ENCODE data around the gene SULT2B1.
A peak's percentile ranks its signal among the peaks of the same experiment; 100 is the strongest.

Gene SULT2B1

DNA sequence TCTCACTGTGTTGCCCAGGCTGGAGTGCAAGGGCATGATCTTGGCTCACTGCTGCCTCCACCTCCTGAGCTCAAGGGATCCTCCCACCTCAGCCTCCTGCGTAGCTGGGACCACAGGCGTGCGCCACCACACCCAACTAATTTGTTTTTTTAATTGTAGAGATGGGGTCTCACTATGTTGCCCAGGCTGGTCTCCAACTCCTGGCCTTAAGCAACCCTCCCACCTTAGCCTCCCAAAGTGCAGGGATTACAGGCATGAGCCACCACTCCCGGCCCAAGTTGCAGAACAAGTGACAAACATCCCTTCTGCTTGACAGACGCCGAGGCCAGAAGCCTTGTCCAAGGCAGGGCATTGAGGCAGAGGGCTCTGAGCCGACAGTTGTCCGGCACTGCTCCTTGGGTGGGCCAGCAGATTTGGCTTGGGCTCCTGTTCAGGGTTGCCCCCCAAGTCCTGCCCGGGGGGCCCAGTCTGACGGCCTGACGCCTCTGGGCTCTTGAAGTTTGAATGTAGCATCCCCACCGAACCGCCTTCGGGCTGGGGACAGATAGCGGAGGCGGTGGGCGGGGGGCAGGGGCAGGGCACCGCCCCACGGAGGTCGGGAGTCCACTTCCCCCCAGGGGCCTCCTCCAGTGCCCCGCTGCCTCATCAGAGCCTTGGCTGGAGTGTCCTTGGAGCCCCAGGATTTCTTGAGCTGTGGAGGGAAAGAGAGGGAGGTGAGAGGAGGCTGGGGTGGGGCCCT lies 48.9 kb downstream of the SULT2B1 start:
- peak; percentile 8 for DNase-seq (ENCODE audit: low spot score)

DNA sequence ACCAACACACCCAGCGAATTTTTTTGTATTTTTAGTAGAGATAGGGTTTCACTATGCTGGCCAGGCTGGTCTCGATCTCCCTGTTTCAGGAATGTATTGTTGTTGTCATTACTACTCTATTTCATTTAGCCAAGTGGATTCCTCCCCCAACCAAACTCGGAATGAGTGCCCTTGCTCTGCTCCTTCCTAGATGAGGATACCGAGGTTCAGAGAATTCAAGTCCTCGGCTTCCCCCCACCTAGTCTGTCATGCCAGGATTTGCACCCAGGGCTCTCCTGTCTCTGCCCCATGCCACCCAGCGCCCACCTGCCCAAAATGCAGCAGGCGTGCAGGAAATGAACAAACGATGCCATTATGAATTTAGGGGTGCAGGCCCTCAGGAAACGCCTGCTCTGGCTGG lies 51.0 kb downstream of the SULT2B1 start:
- no peak for DNase-seq (ENCODE audit: low spot score)

DNA sequence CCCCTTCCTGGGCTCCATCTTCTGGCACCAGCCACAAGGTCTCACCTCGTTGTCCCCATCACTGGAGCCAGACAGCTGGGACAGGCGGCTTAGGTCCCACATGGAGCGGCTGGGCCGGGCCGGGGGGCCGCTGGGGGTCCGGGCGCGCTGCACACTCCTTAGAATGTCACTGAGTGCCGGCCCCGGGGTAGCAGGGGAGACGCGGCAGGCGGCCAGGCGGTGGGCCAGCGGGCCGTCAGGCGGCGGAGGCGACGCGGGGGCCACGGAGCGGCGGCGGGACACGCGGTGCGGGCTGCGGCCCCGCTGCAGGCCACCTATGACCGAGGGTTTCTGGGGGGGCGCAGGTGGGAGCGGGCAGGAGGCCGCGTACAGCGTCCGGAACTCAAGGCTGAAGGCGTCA lies 51.5 kb downstream of the SULT2B1 start:
- DNase-seq (ENCODE audit: low spot score), result no peak

DNA sequence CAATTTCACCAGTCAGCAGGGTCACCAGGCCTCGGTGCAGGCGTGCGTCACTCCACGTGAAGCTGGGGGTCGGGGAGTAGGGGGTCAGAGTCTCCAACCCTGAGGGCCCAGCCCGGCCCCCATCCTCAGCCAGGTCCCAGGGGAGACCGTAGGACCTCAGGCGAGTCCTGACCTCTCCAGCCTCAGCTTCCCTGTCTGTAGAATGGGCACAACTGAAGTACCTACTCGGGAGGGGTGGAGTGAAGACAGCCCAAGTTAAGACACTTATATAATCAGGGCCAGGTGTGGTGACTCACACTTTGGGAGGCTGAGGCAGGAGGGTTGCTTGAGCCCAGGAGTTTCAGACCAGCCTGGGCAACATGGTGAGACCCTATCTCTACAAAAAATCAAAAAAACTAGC lies 51.9 kb downstream of the SULT2B1 start:
- DNase-seq (ENCODE audit: low spot score), result no peak

DNA sequence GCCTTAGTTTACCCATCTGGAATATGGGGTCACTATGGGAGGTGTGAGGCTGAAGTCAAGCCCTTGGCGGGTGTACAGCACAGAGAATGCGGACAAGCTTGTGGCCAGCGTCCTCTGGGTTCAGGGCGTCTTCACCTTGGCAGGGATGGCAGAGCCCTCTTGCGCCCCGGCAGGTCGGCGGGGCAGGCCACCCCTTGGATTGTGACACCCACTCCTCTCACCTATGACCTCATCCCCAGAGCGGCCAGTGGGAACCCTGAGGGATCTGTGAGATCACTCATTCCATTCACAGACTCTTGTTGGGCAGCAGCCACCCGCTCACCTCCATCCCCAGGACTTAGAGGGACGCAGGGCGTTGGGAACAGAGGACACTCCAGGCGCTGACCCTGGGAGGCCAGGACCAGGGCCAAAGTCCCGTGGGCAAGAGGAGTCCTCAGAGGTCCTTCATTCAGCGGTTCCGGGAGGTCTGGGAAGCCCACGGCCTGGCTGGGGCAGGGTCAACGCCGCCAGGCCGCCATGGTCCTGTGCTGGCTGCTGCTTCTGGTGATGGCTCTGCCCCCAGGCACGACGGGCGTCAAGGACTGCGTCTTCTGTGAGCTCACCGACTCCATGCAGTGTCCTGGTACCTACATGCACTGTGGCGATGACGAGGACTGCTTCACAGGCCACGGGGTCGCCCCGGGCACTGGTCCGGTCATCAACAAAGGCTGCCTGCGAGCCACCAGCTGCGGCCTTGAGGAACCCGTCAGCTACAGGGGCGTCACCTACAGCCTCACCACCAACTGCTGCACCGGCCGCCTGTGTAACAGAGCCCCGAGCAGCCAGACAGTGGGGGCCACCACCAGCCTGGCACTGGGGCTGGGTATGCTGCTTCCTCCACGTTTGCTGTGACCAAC lies 54.7 kb downstream of the SULT2B1 start, which contains the start of gene SPACA4:
Gene SPACA4 (plus strand): TSS at position 280 of the 896 bp plus-strand sequence. CDS start 237 bp downstream, at position 517.
- DNase-seq (ENCODE audit: low spot score), result no peak

DNA sequence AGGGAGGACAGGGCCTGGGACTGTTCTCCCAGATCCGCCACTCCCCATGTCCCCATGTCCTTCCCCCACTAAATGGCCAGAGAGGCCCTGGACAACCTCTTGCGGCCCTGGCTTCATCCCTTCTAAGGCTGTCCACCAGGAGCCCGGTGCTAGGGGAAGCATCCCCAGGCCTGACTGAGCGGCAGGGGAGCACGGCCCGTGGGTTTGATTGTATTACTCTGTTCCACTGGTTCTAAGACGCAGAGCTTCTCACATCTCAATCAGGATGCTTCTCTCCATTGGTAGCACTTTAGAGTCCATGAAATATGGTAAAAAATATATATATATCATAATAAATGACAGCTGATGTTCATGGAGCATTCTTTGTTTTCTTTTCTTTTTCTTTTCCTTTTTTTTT lies 55.4 kb downstream of the SULT2B1 start:
- DNase-seq (ENCODE audit: low spot score), result no peak

DNA sequence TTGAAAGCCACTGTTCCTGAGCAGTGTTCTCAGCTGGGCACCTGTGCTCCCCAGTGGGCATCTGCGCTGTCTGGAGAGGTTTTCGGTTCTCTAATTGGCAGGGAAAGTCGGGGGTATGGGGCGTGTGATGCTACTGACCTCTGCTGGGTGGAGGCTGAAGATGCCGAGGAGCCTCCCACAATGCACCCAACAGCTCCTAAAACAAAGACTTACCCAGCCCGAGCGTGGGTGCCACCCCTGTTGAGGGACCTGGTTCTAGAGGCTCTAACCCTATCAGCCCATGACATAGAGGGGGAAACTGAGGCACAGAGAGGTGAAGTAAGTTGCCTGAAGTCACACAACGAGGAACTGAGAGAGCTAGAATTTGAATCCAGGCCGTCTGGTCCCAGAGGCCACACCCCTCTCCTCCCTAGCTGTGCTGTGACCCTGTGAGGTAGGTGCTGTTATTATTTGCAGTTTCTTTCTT lies 56.9 kb downstream of the SULT2B1 start:
- peak; percentile 79 for DNase-seq (ENCODE audit: low spot score)

DNA sequence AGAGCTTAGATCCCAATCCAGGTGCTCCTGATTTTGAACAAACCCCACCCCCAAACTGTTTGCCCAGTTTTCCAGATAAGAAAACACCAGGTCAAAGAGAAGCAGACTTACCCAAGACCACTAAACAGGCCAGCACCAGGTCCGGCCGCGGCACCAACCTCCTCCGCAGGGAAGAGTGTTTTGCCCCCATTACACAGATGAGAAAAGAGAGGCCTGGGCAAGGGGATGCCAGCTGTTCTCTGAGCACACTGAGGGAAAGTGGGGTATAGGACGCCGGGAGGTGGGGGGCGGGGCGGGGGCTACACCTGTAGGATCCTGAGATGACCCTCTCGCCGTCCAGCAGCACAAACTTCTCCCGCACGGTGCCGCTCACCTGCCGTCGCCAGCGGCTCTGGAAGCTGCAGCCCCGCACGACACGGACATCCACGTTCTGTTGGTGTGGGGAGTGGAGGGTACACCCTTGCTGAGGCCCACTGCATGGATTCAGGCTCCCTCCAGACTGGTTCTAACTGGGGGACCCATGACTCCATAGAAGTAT lies 57.7 kb downstream of the SULT2B1 start:
- no peak for DNase-seq (ENCODE audit: low spot score)

DNA sequence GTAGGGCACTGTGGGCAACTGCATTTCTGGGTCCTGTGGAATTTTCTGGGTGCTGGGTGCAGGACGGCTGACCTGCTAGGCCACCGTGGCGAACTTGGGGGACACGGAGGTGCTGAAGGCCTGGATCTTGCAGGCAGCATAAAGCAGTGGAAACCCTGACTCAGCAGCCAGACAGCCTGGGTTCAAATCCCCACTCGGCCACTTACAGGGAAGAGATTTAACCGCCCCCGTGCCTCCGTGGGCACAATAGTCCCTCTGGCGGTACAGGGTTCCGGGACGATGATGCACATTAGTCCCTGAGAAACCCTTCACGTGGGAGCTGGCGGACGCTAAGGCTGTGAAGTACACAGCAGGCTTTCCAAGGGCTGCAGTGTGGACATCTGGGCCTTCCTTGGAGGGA lies 59.9 kb downstream of the SULT2B1 start:
- DNase-seq (ENCODE audit: low spot score), result no peak

DNA sequence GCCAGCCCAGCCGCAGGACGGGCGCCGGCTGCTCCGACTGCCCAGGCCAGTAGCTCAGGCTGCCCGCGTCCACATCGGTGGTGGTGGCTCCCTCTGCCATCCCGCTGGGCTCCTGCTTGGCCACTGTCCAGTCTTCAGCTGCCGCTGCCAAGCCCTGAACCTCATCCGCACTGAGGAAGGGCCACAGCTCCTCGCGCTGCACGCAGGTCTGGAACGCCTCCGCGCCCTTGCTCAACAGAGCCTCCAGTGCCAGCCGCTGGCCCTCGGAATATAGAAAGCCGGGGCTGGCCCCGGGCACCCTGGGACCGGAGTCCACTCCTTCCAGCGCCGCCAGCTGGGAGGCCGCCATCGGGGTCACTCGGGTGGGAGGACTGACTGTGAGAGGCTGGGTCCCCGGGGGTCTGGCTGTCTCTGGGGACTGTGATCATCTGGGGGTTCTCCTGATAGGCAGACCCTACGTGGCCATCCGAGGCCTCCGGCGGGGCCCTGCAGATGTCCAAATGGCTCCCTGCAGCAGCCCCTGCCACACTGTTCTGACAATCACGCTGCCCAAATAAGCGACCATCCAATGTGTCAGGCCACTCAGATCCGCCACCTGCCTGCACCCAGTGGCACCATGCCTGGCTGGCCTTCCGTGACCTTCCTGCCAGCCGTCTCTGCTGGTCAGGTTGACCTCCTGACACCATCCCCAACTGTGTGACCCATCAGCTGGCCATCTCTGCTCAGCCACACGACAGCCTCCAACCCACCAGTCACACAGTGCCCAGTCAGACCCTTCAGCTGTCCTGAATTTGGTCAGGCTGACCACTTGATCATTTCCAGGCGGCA lies 61.3 kb downstream of the SULT2B1 start:
- no peak for DNase-seq (ENCODE audit: low spot score)

DNA sequence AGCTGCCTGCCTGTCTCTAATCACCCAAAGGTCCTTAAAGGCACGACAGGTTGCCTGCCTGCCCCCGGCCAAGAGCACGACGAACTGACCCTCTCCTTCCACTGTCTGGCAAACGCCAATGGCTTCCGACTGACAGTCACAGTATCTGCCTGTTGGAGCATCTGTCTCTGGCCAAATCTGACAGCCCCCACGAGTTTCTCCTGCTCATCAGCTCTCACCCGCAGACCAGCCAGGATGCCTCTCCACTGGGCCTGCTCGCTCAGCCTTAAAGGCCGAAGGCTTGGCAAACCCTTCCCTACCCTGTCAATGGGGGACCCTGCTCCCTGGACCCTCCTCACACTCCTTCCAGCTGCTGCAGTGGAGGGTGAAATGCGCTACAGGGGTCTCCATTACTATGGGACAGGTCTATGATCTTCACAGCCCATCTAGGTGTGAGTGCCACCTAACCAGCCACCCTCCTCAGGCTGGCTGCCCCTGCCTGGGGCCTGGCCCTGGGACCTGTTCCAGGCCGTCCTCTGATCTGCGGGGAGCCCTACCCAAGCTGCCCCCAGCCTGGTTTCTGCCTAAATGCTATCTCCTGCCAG lies 62.0 kb downstream of the SULT2B1 start:
- no peak for DNase-seq (ENCODE audit: low spot score)

DNA sequence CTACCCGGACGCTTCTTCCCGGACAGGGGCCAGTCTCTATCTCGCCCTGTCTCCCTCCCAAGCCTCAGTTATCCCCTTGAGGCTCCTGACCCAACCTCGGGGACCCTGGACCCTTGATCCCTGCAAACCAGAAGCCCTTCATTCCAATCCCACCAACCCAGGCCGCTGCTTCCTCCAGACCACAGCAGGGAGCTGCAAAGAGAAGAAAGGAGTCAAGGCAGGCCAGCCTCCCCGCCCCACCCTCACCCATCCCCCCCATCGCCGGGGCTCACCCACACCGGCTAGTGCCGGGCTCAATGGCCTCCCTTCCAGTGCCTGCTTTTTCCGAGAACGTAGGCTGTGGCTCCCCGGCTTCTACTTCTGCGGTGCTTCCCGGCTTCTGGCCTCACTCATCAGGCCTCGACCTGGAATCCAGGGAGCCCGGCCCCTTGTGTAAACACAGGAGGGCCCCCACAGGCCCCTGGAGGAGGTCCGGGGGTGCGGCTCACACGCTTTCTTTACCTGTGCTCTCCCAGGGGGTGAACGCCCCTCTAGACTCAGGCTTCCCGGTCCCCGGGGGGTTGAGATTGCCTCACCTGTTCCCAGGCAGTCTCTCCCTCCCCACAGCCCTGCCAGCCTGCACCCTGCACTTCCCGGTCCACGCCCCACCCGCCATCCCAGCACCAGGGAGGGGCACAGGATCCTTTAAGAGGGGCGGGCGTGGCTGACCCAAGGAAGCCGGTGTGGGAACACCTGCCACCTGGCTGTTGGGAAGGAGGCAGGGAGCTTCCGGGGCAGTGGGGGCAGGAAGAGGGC lies 62.7 kb downstream of the SULT2B1 start, which contains the start of gene FAM83E:
Gene FAM83E (minus strand): TSS at position 641 of the 795 bp plus-strand sequence. CDS start 1,704 bp downstream, outside the sequence.
- peak; percentile 72 for DNase-seq (ENCODE audit: low spot score)

DNA sequence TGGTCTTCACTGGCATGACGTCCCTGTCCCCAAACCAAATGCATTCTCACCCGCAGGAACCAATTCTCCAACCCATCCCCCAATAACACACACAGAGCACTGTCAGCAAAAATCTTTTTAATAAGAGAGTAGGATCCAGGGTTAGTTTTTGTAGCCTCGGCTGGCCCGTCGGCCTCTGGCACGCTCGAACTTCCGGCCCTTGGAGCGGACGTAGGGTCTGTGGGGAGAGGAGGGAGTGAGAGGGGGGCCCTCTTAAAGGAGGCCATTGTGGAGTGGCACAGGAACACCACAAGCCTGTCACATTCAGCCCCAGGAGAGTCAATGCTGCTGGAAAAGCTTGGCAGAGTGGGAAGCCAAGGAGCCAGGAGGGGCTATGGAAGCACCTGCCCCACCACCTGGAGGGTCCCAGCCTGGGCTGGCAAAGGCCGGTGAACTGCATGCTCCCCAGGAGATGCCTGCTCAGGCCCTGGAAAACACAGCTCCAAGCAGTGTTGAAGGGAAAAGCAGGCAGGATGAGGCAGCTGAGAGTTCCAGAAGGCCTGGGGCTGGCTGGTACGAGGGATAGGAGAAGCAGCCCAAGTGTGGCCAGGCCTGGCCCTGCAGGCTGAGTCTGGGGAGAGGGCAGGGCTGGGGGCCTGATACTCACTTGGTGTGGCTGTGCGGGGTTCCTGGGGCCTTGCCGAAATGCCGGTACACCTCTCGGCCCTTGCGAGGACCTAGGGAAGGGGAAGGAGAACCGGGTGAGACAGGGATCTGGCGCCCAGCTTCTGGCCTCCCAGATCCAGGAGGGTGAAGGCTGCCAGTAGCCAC lies 63.5 kb downstream of the SULT2B1 start:
- no peak for DNase-seq (ENCODE audit: low spot score)

DNA sequence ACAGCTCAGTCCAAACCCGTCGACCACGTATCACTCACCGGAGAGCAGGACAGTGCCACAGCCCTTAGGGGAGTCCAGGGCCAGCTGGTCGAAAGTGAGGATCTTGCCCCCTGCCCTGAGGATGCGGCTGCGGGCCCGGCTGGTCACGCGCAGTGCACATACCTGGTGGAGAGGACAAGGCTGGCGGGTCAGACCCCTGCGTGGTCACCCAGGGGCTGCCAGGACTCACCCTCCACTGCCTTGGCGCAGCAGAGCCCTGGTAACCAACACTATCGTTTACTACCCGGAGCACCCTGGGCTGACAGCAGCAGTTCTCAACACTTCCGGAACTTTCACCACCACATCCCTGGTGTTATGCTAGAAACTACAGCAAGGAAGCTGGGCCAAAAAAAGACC lies 64.1 kb downstream of the SULT2B1 start:
- DNase-seq (ENCODE audit: low spot score), result no peak

DNA sequence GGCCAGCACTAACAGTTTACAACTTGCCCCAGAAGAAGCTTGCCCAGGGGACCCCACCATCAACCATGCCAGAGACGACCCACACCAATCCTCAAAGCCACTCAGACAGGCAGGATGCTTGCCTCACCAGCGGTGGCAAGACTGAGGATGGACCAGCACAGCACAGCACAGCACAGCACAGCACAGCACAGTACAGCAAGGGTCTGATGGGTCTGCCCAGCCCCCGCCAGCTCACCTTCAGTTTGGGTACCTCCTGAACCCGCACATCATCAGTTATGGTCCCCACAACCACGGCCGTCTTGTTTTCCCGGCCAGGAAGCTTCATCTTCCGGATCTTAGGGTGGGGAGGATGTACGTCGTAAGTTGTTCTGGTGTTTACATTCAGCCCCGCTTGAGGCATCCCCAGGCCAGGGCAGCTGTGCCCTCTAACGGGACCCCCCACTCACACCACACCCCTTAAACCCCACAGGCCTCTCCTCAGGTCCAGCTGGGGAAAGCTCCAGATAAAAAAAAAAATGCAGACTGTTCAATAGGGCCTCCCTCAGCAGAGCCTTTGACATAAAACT lies 64.6 kb downstream of the SULT2B1 start:
- DNase-seq (ENCODE audit: low spot score), result no peak

DNA sequence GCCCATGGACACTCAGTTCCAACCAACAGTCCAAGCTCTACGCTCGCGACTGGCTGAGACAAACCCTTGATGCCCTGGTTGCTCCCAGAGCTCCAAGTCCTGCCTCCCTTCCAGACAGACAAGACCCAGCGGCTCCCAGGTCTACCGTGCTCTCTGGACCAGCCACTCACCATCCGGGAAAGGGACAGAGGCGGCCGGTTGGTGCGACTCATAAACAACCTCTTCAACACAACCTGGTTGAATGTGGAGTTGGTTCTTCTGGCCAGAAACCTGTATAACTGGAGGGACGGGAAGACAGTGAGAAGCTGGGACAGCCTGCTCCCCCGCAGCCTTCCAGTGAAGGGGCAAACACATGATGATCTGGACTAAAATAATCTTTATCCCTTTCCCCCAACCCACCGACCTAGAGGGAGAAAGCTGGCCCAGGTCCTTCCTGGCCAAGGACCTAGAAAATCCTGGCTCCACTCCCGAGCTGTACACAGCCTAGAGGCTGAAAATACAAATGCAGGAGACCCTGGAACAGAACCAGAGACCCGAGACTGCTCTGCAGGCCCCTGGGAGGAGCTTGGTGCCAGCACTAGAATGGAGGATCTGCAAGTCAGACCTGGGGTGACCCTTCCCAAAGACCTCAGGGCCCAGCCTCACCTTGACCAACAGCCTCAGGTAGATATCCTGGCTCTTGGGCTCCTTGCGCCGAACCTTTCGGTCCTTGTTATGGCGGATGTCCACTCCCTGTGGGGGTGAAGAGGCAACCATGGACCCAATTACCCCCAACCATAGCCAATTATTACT lies 65.4 kb downstream of the SULT2B1 start:
- no peak for DNase-seq (ENCODE audit: low spot score)

DNA sequence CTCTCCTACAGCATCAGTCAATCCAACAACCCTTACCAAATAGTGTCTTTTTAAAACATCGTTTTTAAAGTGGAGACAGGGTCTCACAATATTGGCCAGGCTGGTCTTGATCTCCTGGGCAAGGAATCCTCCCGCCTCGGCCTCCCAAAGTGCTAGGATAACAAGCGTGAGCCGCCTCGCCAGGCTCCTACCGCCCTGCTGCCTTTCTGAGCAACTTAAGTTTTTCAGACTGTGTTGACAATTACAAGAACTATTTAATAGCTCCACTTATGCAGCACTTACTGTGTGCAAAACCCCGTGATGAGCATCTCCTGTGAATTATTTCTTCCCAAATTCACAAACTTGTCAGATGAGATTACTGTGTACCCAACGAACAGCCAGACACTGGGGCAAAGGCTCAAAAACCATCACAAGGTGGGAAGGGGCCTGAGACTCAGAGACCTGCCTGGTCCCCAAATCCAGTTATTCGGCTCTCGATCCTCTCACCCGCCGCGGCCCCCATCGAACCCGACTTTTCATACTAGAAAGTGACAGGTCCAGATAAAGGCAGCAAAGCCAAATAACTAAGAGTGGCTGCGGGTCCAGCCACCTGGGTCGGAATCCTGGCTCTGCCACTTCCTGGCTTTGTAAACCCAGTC lies 66.4 kb downstream of the SULT2B1 start:
- DNase-seq (ENCODE audit: low spot score), result no peak

All from HuH-7.5 (cell line).